ENCODE results near the gene PCDH19. TPM values are rescaled to one million over a fixed set of nuclear protein-coding genes. Genes with fewer than 3 reads are reported as not detected.

PCDH19 gene
- polyA plus RNA-seq, 1 of the 3 experiments (the other 2 are of a cell fraction), result under 0.01 TPM

DNA sequence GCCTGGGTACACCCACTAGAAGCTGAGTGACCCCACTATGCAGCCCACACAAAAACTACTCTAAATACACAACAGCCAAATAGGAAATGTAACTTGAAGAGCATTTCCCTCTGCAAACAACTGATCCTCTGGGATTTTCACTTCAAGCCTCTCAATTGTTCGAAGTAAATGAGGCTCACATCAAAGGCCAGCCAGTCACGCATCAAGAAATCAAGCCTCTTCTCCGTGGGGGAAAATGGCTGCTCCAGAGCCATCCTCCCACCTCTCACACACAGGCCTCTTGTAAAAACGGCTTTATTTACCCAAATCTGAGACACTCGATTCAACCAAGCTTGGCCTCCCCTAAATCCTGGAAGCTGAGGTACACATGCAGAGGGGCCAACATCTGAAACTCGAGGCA lies 14.3 kb downstream of the PCDH19 start (continued):
- TF ChIP-seq, protein P1, sequence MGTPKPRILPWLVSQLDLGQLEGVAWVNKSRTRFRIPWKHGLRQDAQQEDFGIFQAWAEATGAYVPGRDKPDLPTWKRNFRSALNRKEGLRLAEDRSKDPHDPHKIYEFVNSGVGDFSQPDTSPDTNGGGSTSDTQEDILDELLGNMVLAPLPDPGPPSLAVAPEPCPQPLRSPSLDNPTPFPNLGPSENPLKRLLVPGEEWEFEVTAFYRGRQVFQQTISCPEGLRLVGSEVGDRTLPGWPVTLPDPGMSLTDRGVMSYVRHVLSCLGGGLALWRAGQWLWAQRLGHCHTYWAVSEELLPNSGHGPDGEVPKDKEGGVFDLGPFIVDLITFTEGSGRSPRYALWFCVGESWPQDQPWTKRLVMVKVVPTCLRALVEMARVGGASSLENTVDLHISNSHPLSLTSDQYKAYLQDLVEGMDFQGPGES (IDR thresholded peaks at IDR 0.05; ENCODE audit: low read depth, low read length), result no peak
- TF ChIP-seq RXRA (IDR thresholded peaks at IDR 0.05; ENCODE audit: borderline replicate concordance, low read depth) (no peak), FOSL2 (IDR thresholded peaks at IDR 0.05; ENCODE audit: borderline replicate concordance, low read depth) (no peak), POLR2AphosphoS5 (IDR thresholded peaks at IDR 0.05; ENCODE audit: low read depth, low read length) (no peak), SMC3 (IDR thresholded peaks at IDR 0.05; ENCODE audit: low read depth, low read length) (no peak), NRF1 (IDR thresholded peaks at IDR 0.05; ENCODE audit: low read depth, low read length) (no peak), MEF2A (IDR thresholded peaks at IDR 0.05; ENCODE audit: borderline replicate concordance, low read depth) (no peak)

DNA sequence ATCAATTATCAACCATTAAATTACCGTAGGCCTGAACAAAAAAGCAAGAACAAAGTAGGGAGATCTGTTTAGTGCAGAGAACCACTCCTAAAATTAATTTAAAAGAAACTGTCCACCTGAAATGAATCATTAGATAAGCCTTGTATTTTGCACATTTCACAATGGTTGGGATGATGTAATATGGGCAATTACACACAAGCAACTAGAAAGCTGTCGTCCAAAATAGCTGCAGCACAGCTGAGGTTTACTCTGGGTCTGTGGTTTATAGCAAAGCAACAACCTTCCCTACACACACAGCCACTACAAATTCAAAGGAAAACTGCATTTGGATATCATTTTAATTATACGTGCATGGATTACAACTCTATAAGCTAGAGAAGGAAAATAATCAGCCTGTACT lies 28.5 kb downstream of the PCDH19 start:
- no peaks in the 10 kb centered on the region for H3K4me1 ChIP-seq (ENCODE audit: control insufficient read depth in 1 of 2, insufficient read depth in 2 of 2, low read depth in 1 of 2, low read length in 1 of 2)
- H3K4me3 ChIP-seq (ENCODE audit: low read depth in 2 of 2, low read length in 1 of 2), result no peak overlapping the region
- H3K9me2 ChIP-seq, result no peaks in the 10 kb centered on the region
- no peaks in the 10 kb centered on the region for H3K36me3 ChIP-seq (replicated peaks in 1 of 2; ENCODE audit: control insufficient read depth in 1 of 2, insufficient read depth in 2 of 2, low read length in 1 of 2)
- POLR2A ChIA-PET, result no interaction called here
- no peak for DNase-seq
- no peaks in the 10 kb centered on the region for H4K20me1 ChIP-seq (ENCODE audit: insufficient read depth)
- H3K4me2 ChIP-seq, result no peak overlapping the region
- H3F3A ChIP-seq (replicated peaks; ENCODE audit: insufficient read depth), result no peaks in the 10 kb centered on the region
- H3K9ac ChIP-seq, result no peak overlapping the region
- no peak overlapping the region for H2AFZ ChIP-seq (ENCODE audit: low read depth)
- H3K9me3 ChIP-seq, result no peaks in the 10 kb centered on the region
- CTCF ChIA-PET, result no interaction called here
- H3K27ac ChIP-seq (ENCODE audit: low read depth in 2 of 2, low read length in 1 of 2), result no peak overlapping the region
- 3% methylated on average over 3 of the region's 3 CpGs for WGBS (ENCODE audit: low lambda C conversion rate)
- H3K27me3 ChIP-seq (ENCODE audit: insufficient read depth), result peaks cover 9% of the 10 kb centered on the region; the same call in 1 of the 2 replicates
- TF ChIP-seq ELF1 (IDR thresholded peaks at IDR 0.05) (no peak), TAF1 (IDR thresholded peaks at IDR 0.05; ENCODE audit: borderline replicate concordance, low read depth, low read length) (no peak), NFIC (IDR thresholded peaks at IDR 0.05; ENCODE audit: borderline replicate concordance) (no peak), SMC3 (IDR thresholded peaks at IDR 0.05; ENCODE audit: low read depth, low read length) (no peak), SIN3A (IDR thresholded peaks at IDR 0.05; ENCODE audit: borderline replicate concordance, low read depth, low read length) (no peak), FOXM1 (IDR thresholded peaks at IDR 0.05; ENCODE audit: low read depth) (no peak)
- TF ChIP-seq, protein P2, sequence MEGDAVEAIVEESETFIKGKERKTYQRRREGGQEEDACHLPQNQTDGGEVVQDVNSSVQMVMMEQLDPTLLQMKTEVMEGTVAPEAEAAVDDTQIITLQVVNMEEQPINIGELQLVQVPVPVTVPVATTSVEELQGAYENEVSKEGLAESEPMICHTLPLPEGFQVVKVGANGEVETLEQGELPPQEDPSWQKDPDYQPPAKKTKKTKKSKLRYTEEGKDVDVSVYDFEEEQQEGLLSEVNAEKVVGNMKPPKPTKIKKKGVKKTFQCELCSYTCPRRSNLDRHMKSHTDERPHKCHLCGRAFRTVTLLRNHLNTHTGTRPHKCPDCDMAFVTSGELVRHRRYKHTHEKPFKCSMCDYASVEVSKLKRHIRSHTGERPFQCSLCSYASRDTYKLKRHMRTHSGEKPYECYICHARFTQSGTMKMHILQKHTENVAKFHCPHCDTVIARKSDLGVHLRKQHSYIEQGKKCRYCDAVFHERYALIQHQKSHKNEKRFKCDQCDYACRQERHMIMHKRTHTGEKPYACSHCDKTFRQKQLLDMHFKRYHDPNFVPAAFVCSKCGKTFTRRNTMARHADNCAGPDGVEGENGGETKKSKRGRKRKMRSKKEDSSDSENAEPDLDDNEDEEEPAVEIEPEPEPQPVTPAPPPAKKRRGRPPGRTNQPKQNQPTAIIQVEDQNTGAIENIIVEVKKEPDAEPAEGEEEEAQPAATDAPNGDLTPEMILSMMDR (IDR thresholded peaks at IDR 0.05), result no peak
- TF ChIP-seq, protein P3, sequence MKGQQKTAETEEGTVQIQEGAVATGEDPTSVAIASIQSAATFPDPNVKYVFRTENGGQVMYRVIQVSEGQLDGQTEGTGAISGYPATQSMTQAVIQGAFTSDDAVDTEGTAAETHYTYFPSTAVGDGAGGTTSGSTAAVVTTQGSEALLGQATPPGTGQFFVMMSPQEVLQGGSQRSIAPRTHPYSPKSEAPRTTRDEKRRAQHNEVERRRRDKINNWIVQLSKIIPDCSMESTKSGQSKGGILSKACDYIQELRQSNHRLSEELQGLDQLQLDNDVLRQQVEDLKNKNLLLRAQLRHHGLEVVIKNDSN (IDR thresholded peaks at IDR 0.05; ENCODE audit: borderline replicate concordance, low read depth), result no peak
- TF ChIP-seq, protein P4, sequence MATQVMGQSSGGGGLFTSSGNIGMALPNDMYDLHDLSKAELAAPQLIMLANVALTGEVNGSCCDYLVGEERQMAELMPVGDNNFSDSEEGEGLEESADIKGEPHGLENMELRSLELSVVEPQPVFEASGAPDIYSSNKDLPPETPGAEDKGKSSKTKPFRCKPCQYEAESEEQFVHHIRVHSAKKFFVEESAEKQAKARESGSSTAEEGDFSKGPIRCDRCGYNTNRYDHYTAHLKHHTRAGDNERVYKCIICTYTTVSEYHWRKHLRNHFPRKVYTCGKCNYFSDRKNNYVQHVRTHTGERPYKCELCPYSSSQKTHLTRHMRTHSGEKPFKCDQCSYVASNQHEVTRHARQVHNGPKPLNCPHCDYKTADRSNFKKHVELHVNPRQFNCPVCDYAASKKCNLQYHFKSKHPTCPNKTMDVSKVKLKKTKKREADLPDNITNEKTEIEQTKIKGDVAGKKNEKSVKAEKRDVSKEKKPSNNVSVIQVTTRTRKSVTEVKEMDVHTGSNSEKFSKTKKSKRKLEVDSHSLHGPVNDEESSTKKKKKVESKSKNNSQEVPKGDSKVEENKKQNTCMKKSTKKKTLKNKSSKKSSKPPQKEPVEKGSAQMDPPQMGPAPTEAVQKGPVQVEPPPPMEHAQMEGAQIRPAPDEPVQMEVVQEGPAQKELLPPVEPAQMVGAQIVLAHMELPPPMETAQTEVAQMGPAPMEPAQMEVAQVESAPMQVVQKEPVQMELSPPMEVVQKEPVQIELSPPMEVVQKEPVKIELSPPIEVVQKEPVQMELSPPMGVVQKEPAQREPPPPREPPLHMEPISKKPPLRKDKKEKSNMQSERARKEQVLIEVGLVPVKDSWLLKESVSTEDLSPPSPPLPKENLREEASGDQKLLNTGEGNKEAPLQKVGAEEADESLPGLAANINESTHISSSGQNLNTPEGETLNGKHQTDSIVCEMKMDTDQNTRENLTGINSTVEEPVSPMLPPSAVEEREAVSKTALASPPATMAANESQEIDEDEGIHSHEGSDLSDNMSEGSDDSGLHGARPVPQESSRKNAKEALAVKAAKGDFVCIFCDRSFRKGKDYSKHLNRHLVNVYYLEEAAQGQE (IDR thresholded peaks at IDR 0.05; ENCODE audit: low read depth, low read length), result no peak
- TF ChIP-seq, protein P5, sequence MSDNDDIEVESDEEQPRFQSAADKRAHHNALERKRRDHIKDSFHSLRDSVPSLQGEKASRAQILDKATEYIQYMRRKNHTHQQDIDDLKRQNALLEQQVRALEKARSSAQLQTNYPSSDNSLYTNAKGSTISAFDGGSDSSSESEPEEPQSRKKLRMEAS (IDR thresholded peaks at IDR 0.05; ENCODE audit: low read depth), result no peak
- TF ChIP-seq, protein P6, sequence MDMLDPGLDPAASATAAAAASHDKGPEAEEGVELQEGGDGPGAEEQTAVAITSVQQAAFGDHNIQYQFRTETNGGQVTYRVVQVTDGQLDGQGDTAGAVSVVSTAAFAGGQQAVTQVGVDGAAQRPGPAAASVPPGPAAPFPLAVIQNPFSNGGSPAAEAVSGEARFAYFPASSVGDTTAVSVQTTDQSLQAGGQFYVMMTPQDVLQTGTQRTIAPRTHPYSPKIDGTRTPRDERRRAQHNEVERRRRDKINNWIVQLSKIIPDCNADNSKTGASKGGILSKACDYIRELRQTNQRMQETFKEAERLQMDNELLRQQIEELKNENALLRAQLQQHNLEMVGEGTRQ (IDR thresholded peaks at IDR 0.05; ENCODE audit: borderline replicate concordance, low read depth, low read length), result no peak
- no peaks in the 10 kb centered on the region for H3K79me2 ChIP-seq (ENCODE audit: insufficient read depth)
